ENCODE results near the gene NCOA3. TPM values are rescaled to one million over a fixed set of nuclear protein-coding genes. Genes with fewer than 3 reads are reported as not detected.

The NCOA3 gene
- total and polyA plus RNA-seq, 10 of the 15 experiments (the other 5 are each of a cell fraction or from before 2014, with no cell fraction given) = 16.9 to 96.2 (median 73.6) TPM

DNA sequence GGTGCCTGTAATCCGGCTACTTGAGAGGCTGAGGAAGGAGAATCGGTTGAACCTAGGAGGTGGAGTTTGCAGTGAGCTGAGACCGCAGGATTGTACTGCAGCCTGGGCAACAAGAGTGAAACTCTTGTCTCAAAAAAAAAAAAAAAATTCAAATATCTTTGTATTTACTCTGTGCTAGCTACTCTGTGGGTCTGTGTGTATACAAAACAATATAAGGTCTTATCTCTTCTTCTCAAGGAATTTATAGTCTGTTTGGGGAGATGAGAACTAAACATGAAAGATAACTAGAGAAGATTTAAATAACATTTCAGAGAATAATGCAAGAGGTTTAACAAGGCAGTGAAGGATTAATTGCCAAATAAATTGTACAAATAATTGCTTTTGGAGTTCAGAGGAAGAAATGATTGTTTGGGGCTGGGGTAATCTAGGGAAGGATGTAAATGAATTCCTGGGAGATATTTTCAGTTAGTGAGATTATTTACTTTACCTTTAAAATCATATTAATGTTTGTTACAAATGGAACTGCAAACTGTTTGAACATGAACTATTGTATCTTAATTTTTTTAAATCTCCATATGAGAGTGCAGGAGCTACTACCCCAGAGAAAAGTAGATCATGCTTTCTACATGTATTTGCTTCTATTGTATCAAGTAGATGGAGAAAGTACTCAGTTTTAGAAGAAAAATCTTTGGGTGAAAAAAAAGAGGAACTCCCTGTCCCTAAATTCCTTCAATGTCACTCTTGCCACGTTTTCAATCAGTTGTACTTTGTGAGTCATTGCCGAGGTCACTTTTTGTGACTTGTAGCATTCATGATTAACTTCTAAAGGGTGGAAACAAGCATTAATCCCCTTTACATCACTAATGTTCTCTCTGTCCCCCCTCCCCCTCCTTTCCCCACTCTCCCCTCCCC lies 39.0 kb downstream of the NCOA3 start (continued):
- TF ChIP-seq MTA3 (IDR thresholded peaks at IDR 0.05; ENCODE audit: borderline replicate concordance, low read length) = no peak
- TF ChIP-seq, protein P1, sequence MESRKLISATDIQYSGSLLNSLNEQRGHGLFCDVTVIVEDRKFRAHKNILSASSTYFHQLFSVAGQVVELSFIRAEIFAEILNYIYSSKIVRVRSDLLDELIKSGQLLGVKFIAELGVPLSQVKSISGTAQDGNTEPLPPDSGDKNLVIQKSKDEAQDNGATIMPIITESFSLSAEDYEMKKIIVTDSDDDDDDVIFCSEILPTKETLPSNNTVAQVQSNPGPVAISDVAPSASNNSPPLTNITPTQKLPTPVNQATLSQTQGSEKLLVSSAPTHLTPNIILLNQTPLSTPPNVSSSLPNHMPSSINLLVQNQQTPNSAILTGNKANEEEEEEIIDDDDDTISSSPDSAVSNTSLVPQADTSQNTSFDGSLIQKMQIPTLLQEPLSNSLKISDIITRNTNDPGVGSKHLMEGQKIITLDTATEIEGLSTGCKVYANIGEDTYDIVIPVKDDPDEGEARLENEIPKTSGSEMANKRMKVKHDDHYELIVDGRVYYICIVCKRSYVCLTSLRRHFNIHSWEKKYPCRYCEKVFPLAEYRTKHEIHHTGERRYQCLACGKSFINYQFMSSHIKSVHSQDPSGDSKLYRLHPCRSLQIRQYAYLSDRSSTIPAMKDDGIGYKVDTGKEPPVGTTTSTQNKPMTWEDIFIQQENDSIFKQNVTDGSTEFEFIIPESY (IDR thresholded peaks at IDR 0.05) = no peak
- TF ChIP-seq, protein P2, sequence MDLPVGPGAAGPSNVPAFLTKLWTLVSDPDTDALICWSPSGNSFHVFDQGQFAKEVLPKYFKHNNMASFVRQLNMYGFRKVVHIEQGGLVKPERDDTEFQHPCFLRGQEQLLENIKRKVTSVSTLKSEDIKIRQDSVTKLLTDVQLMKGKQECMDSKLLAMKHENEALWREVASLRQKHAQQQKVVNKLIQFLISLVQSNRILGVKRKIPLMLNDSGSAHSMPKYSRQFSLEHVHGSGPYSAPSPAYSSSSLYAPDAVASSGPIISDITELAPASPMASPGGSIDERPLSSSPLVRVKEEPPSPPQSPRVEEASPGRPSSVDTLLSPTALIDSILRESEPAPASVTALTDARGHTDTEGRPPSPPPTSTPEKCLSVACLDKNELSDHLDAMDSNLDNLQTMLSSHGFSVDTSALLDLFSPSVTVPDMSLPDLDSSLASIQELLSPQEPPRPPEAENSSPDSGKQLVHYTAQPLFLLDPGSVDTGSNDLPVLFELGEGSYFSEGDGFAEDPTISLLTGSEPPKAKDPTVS (IDR thresholded peaks at IDR 0.05; ENCODE audit: low read depth, low read length) = no peak

DNA sequence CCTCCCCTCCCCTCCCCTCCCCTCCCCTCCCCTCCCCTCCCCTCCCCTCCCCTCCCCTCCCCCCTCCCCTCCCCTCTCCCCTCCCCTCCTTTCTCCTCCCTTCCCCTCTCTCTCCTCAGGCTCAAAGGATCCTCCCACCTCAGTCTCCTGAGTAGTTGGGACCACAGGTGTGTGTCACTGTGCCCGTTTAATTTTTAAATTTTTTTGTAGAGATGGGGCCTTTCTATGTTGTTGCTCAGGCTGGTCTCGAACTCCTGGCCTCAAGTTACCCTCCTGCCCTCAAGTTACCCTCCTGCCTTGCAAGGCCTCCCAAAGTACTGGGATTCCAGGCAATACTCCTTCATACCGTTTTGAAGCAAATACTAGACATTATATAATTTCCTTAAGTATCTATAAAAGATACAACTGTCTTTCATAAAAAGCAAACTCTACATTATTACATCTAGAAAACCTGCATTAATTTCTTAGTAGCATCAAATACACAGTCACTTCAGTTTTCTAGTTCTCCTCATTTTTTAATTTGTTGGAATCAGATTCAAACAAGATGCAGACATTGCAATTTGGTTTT lies 39.8 kb downstream of the NCOA3 start:
- peaks cover 96% of the 10 kb centered on the region for H3K79me2 ChIP-seq (ENCODE audit: control insufficient read depth, insufficient read depth, low read length)
- no peaks in the 10 kb centered on the region; the same call in 2 of the 3 replicates for H3K9me3 ChIP-seq (replicated peaks; ENCODE audit: control insufficient read depth, insufficient read depth, low read length)
- DNase-seq (ENCODE audit: low read depth, low spot score) (no peak), FAIRE-seq (no peak), ATAC-seq (no peak)
- no peak overlapping the region for H3K27ac ChIP-seq (ENCODE audit: control insufficient read depth, insufficient read depth)
- intact Hi-C loops (cut with micrococcal nuclease; ENCODE audit: unreplicated experiment) (no loop called here), in situ Hi-C loops (cut with MboI) (no loop called here)
- no TSS peak for BruUV-seq (replicated peaks)
- H3K4me1 ChIP-seq (ENCODE audit: control insufficient read depth, insufficient read depth, low read length) = peaks cover 33% of the 10 kb centered on the region
- no peaks in the 10 kb centered on the region for H3K27me3 ChIP-seq (replicated peaks in 1 of 2; ENCODE audit: control insufficient read depth in 2 of 2, insufficient read depth in 2 of 2, low read length in 1 of 2)
- POLR2A ChIA-PET = interaction anchor here (0.6 to 1.4 kb wide), 4 partner anchors 14 to 1385 kb away, joined by 3 to 5 read pairs (median 3); no protein-coding TSS in a partner anchor
- SMC1A ChIA-PET (ENCODE audit: uncharacterized antibody, unreplicated experiment) = interaction anchor here (0.7 to 1.6 kb wide), 4 partner anchors 12 to 57 kb away, joined by 3 to 7 read pairs (median 4); no protein-coding TSS in a partner anchor
- TF ChIP-seq ZNF622 (IDR thresholded peaks at IDR 0.05) = no peak
- TF ChIP-seq MEF2B (IDR thresholded peaks at IDR 0.05; ENCODE audit: partially characterized antibody, poor library complexity, severe bottlenecking) = no peak
- TF ChIP-seq ETV6 (conservative IDR thresholded peaks at IDR 0.05 in 1 of 2, IDR thresholded peaks at IDR 0.05 in 1 of 2; ENCODE audit: borderline replicate concordance in 1 of 2, low read depth in 1 of 2) = peak in 1 of 2 experiments; percentile 95; a peak in 2 of 4 replicates
- no peak for TF ChIP-seq NBN (IDR thresholded peaks at IDR 0.05)
- TF ChIP-seq NFXL1 (IDR thresholded peaks at IDR 0.05; ENCODE audit: borderline replicate concordance) = peak; percentile 69; the same call in 1 of the 2 replicates
- TF ChIP-seq BHLHE40 (IDR thresholded peaks at IDR 0.05; ENCODE audit: borderline replicate concordance in 1 of 2, low read depth in 2 of 2, low read length in 1 of 2) = no peak
- TF ChIP-seq BCL11A (IDR thresholded peaks at IDR 0.05; ENCODE audit: low read depth, low read length) = no peak
- TF ChIP-seq, protein P3, sequence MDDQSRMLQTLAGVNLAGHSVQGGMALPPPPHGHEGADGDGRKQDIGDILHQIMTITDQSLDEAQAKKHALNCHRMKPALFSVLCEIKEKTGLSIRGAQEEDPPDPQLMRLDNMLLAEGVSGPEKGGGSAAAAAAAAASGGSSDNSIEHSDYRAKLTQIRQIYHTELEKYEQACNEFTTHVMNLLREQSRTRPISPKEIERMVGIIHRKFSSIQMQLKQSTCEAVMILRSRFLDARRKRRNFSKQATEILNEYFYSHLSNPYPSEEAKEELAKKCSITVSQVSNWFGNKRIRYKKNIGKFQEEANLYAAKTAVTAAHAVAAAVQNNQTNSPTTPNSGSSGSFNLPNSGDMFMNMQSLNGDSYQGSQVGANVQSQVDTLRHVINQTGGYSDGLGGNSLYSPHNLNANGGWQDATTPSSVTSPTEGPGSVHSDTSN (IDR thresholded peaks at IDR 0.05; ENCODE audit: insufficient replicate concordance, low read depth, low read length) = no peak
- RAD21 ChIA-PET (ENCODE audit: unreplicated experiment) = interaction anchor here (0.6 to 1.7 kb wide), 4 partner anchors 32 to 268 kb away, joined by 3 to 5 read pairs (median 4); no protein-coding TSS in a partner anchor
- no peaks in the 10 kb centered on the region for H4K20me1 ChIP-seq (ENCODE audit: control insufficient read depth, insufficient read depth)
- H3K4me2 ChIP-seq (ENCODE audit: control insufficient read depth, insufficient read depth) = no peak overlapping the region
- 68% methylated on average over 3 of the region's 3 CpGs for WGBS (ENCODE audit: insufficient coverage, insufficient replicate concordance, low lambda C conversion rate, missing lambda C conversion rate)
- H3K4me3 ChIP-seq = no peak overlapping the region
- CTCF ChIA-PET = no interaction called here
- H2AFZ ChIP-seq (ENCODE audit: control insufficient read depth, low read depth, low read length) = no peak overlapping the region
- peaks cover 0 to 7% of the 10 kb centered on the region in 2 experiments; a peak in 3 of 4 replicates for H3K36me3 ChIP-seq (ENCODE audit: control insufficient read depth in 2 of 2, insufficient read depth in 2 of 2, low read length in 1 of 2)
- H3K9ac ChIP-seq (ENCODE audit: control insufficient read depth, insufficient read depth, low read length) = no peak overlapping the region

All from GM12878 (cell line).